Measurements from ENCODE around the gene TMEM183A.

- no peak for TF ChIP-seq CTCF (IDR thresholded peaks at IDR 0.05)
- TF ChIP-seq POLR2A (IDR thresholded peaks at IDR 0.05), result no peak
- no peak for TF ChIP-seq EP300 (IDR thresholded peaks at IDR 0.05)
These were observed 45.8 kb upstream of the TMEM183A start for GRCh38 chr1:202961220-202961880.

Data from ovary (tissue), 3 donors.